Renal pelvis (tissue), 4 donors: ENCODE data around the gene CARS1. TPM values are rescaled to one million over a fixed set of nuclear protein-coding genes. Genes with fewer than 3 reads are reported as not detected.

Experiments
- DNase-seq: peaks from one replicate; pipeline ENCODE4 v3.0.0-alpha.2; 2013
- polyA plus RNA-seq, 3 donors: library from polyadenylated mRNA; unstranded; fragments of 120-200 nt; gene quantifications; one replicate each; pipeline ENCODE4 v1.2.1, GENCODE V29; 2013; ENCODE audit not compliant: insufficient read length in 3 of 3

Gene CARS1
- polyA plus RNA-seq, 3 donors, result 25.6 to 28.1 (median 26.5) TPM

- no peak for DNase-seq
Observed at GRCh38 chr11:2992997-2993325, 64.3 kb downstream of the CARS1 start.

GRCh38 chr11:2992234-2992996 is 64.8 kb downstream of the CARS1 start, which contains the start of gene NAP1L4:
Gene NAP1L4, minus strand, starts transcription at chr11:2992329. Its CDS starts 13,109 bp downstream, at chr11:2979220.
- peak; percentile 96 for DNase-seq

DNA sequence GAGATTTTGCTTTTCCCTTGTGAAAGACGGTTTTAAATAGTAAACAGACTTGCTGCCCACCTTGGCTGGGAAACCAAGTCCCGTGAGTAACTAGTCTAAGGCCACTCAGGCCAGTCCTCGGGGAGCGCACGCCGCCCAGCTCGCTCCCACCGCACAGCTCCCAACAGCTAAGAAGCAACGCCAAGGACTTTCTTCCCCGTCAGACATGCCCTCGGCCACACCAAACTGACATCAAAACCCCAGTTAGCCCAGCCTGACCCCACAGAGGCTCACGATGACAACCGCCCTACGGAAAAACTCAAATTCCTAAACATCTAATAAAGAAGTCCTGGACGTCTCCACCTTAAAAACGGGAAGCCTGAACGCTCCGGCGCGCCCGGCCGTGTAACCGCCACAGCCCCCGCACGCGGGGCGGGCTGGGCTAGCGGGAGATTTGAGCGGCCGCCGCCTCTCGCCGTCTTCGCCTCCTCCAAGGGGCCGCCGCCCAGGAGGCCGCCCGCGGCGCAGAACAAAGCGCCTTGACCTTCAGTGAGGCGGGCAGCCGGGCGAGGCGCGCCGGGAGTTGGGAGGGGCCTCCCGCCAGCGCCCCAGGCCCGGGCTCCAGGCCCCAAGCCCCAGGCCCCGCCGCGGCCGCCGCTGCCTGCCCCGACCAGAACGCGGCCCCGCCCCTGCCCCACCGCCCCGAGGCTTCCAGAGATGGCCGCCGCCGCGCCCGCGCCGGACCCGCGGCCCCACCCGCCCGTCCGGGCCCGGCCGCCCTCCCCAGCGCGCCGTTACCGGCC is 65.6 kb downstream of the CARS1 start:
- DNase-seq, result no peak

GRCh38 chr11:2990617-2991451 is 66.4 kb downstream of the CARS1 start:
- no peak for DNase-seq

GRCh38 chr11:2989551-2989950 is 67.7 kb downstream of the CARS1 start:
- DNase-seq, result no peak

DNA sequence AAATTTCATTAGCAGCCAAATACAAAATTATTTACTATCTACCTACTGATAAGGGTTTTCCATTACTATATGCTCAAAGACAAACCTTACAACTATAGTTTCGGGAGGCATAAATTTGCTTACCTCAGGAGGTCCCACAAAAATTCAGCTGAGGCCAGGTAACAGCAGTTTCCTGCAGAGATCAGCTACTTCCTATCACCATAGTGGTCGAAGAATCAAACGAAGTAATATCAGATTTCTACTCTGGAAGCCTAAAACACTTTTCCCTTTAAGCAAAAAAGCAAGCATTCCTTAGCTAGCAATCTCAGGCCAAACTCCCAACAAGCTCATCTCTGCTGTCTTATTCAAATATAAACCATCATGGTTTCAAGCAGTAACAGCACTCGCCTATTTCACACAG is 68.2 kb downstream of the CARS1 start:
- DNase-seq, result no peak

GRCh38 chr11:2987881-2988861 is 69.1 kb downstream of the CARS1 start:
- DNase-seq, result no peak

GRCh38 chr11:2983908-2984307 is 73.3 kb downstream of the CARS1 start:
- no peak for DNase-seq

DNA sequence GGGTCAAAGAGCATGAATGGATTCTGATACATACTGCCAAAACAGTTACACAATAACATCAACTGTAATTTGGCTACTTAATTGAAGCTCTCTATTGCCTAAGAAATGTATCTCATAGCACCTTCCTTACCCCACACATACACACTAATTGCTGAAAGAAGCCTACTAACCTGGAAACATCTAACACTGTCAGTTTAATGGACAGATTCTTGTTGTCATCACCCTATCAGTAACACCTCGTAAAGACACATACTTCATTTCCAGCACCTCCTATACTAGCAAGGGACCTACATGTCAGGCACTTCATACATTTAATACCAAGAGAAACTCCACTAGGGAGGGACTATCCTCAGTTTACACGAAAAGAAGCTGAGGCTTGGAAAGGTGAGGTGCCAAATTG is 75.0 kb downstream of the CARS1 start:
- no peak for DNase-seq

DNA sequence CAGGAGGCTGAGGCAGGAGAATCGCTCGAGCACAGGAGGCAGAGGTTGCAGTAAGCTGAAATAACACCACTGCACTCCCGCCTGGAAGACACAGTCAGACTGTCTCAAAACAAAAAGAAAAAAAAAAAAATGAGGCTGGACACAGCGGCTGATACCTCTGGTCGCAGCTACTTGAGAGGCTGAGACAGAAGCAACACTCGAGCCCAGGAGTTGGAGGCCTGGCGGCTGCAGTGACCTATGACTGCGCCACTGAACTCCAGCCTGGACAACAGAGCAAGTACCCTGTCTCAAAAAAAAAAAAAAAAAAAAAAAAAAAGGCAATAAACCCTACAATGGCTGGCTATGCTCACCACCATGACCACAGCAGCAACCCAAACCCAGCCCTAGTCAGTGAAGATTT is 76.1 kb downstream of the CARS1 start:
- no peak for DNase-seq

- DNase-seq, result no peak
Observed at GRCh38 chr11:2980168-2980840, 76.9 kb downstream of the CARS1 start.

DNA sequence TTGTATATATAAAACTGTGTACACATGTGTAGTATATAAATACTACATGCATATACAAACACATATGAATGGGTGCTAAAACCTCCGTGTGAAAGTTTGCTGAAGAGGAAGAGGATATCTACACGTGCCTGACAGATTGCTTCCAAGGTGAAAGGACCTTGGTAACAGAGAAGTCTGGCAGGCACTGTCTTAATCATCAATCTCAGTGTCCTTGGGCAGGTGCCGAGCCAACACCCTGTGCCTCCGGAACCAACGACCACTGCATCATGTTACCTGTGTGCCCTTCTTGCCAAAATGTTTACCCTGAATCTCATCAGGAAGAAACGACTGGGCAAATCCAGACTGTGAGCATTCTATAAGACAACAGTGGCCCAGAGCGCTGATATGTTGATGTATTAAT is 80.1 kb downstream of the CARS1 start:
- no peak for DNase-seq

- no peak for DNase-seq
Observed at GRCh38 chr11:2976294-2977063, 80.7 kb downstream of the CARS1 start.

DNA sequence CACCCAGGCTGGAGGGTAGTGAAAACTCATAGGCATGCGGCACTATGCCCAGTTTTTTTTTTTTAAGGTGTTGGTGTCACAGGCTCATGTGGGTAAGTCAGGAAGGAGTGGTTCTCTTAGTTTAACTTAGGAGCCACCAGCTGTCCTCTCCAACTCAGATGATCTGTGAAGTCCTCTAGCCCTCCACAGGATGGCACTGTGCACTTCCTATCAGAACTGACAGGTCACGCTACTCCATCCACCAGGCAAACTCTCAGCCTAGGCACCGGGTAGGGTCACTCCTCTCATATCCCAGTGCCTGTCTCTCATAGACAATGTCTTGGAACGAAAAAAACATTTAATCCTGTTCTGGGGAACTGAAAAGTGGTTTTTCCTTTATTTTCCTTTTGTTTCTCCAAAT is 81.6 kb downstream of the CARS1 start:
- no peak for DNase-seq

GRCh38 chr11:2974272-2974671 is 83.0 kb downstream of the CARS1 start:
- DNase-seq, result no peak

DNA sequence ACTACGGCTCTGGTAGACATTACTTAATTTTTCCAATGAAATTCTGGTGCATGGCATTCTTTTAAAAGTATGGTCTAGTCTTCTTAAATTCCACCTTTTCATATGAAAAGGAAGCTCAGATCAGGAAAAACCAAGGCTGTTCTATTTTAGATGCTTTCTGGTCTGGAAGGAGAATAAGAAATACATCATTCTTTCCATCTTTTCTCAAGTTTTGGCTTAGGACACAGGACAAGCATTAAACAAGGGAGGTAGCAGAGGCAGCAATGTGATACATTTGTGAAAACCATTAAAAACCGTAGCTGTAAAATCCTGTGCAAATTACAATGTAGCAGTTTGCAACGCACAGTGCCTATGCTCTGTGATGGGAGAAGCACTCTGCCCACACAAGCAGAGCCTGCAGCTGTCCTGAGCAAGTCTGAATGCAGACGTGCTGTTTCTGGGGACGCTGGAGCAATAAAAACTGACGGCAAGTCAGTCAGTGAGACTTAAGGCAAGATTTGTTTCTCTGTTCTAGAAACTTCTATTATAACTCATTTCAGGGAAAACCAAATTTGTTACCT is 88.8 kb downstream of the CARS1 start:
- DNase-seq, result no peak

GRCh38 chr11:2964782-2965181 is 92.4 kb downstream of the CARS1 start:
- no peak for DNase-seq

GRCh38 chr11:2963761-2964160 is 93.5 kb downstream of the CARS1 start:
- no peak for DNase-seq

DNA sequence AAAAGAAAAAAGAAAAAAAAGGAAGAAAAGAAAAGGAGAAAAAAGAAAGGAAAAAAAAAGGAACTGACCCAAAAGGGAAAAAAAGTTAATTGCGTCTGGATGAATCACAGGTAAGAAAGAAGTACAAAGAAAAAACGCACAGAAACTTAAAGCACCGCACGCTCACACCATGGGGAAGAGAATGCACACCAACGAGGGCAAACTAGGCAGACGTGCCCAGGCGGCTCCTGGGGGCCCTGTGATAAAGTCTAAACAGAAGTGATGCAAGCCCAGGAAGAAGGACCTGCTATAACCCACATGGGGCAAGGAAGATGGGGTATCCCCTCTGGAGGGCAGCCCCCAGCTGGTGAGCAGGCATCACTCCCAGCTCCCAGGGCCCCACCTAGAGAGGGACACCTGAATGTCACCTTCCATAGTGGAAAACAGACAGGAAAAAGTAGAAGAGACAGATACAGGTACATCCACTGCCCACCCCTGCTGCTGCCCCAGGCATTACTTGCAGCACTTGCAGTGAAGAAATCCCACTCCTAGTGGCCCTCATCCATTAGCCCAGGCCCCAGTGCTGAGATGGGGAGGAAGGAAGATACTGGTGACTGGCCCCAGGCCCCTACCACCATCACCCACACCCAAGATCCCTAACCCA is 94.0 kb downstream of the CARS1 start:
- DNase-seq, result no peak
